Measurements from ENCODE around the gene FRS3.

The FRS3 gene

DNA sequence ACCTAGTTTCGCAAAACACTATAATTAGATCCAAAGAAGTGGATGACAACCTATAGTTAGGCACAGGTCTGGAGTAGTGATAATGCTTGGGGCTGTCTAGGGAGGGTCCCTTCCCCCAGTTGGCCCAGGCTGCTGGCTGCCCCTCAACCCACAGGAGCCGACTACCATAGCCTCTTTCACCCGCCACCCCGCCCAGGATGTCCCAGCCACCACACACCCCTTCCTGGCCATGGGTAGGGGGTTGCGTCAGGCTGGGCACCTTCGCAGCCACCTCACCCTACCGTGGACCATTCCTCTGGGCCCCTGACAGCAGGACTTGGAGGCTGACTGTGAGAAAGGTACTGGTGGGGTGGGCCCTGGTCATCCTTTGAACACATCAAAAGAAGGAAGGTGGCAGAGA, 52.8 kb downstream of the FRS3 start:
- no peak overlapping the region for H3K4me3 ChIP-seq (ENCODE audit: low read depth, low read length)
- no peak for DNase-seq (ENCODE audit: low read depth)
- TF ChIP-seq MYC (IDR thresholded peaks at IDR 0.05; ENCODE audit: low read depth, low read length) (no peak), CTCF (IDR thresholded peaks at IDR 0.05; ENCODE audit: low read depth, low read length) (no peak)
- TF ChIP-seq, protein P1, sequence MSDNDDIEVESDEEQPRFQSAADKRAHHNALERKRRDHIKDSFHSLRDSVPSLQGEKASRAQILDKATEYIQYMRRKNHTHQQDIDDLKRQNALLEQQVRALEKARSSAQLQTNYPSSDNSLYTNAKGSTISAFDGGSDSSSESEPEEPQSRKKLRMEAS (IDR thresholded peaks at IDR 0.05; ENCODE audit: low read depth, low read length), result no peak

DNA sequence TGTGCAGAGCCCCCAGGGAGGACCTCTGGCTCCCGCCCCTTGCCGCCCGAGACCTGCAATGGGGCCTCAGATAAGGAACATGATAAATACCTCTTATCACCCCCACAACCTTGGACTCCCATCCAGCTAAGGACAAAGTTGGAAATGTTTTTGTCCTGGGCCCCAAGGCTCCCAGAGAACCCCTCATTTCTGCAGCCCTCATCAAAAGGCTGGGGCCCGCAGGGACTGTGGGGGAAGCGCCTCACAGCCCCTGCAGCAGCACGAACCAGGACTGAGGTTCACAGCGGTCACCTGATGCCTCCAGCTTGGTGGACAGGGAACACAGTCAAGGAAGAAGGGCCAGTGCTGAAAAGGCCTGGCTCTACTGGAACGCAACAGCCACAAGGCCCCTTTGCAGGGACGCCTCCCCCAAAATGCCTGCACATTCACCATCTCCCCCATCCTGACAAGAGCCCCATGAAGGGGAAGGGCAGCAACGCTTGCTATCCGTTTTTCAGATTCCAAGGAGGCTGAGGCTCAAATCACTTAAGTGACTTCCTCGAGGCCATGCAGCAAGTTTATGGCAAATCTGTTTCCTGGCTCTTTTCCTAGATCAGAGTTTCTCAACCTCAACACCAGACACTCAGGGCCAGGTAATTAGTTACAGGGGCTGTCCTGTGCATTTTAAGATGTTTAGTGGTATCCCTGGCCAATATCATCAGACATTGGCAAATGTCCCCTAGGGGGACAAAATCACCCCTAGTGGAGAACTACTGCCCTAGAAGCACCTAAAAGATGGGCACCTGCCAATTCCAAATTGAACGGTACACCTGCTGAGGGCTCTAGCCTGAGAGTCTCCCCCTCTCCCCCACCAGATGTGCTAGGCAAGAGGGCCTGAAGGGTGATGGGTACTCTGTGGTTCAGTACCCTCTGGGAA, 54.9 kb downstream of the FRS3 start:
- TF ChIP-seq, protein P1 (IDR thresholded peaks at IDR 0.05; ENCODE audit: low read depth, low read length), result no peak
- TF ChIP-seq CTCF (IDR thresholded peaks at IDR 0.05; ENCODE audit: low read depth, low read length), result peak; percentile 4
- no peak overlapping the region for H3K4me3 ChIP-seq (ENCODE audit: low read depth, low read length)
- no peak for DNase-seq (ENCODE audit: low read depth)

DNA sequence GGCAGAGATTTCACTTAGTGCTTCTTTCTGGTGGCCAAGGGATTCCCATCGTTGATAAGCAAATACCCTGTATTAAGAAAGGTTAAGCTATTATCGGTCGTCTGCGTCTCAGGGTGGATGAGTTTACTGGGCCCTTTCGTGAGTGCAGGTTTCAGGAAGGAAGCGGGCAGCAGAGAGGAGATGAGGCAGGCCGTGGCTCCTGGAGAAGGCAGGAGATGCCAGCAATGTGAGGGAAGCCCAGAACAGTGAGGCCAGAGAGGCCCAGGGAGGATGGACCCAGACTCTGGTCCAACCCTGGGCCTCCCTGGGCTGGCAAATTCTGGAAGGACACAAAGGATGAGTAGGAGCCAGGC, 55.5 kb downstream of the FRS3 start:
- H3K4me3 ChIP-seq (ENCODE audit: low read depth, low read length), result no peak overlapping the region
- peak; percentile 38 for DNase-seq (ENCODE audit: low read depth)
- TF ChIP-seq CTCF (IDR thresholded peaks at IDR 0.05; ENCODE audit: low read depth, low read length), result no peak
- TF ChIP-seq, protein P1 (IDR thresholded peaks at IDR 0.05; ENCODE audit: low read depth, low read length), result no peak
- TF ChIP-seq POLR2A (IDR thresholded peaks at IDR 0.05; ENCODE audit: extremely low read depth, insufficient read length), result no peak
- no peak for TF ChIP-seq MYC (IDR thresholded peaks at IDR 0.05; ENCODE audit: low read depth, low read length)

DNA sequence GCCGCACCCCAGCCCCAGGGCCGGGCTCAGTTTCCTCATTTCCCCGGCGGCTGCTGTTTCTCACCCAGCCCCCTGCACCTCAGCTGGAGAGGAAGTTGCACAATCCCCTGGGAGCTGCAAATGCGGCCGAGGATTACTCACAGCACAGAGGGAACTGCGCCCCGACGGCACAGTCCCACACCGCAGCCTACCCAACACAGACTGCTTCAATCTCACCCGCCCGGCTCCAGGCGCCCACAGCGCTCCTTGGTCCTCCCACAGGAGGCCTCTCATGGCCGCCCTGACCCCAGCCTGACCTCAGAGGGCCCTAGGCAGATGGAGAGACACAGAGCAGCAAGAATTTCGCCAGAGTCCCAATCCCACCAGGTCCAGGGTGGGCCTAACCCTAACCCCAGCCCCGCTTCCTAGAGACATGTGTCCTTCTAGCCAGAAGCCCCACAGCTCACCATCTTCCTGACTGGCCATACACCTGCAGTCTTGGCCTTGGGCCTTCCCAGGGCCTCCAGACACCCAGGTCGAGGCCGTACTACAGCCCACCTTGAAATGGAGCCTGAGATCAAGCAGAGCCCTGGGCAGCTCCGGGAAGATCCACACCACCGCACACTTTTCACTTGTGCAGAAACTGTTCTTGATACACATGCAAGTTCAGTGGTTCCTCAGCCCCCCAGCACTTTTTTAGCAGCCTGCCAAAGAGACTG, 56.0 kb downstream of the FRS3 start:
- DNase-seq (ENCODE audit: low read depth), result peak; percentile 99
- no peak overlapping the region for H3K4me3 ChIP-seq (ENCODE audit: low read depth, low read length)
- TF ChIP-seq, protein P1 (IDR thresholded peaks at IDR 0.05; ENCODE audit: low read depth, low read length), result peak; percentile 66
- TF ChIP-seq CTCF (IDR thresholded peaks at IDR 0.05; ENCODE audit: low read depth, low read length) (no peak), POLR2A (IDR thresholded peaks at IDR 0.05; ENCODE audit: extremely low read depth, insufficient read length) (no peak), MYC (IDR thresholded peaks at IDR 0.05; ENCODE audit: low read depth, low read length) (peak; percentile 94)

- H3K4me3 ChIP-seq (ENCODE audit: low read depth, low read length), result no peak overlapping the region
- DNase-seq (ENCODE audit: low read depth), result no peak
- TF ChIP-seq, protein P1 (IDR thresholded peaks at IDR 0.05; ENCODE audit: low read depth, low read length), result no peak
- TF ChIP-seq MYC (IDR thresholded peaks at IDR 0.05; ENCODE audit: low read depth, low read length), result no peak
- TF ChIP-seq POLR2A (IDR thresholded peaks at IDR 0.05; ENCODE audit: extremely low read depth, insufficient read length), result no peak
- no peak for TF ChIP-seq CTCF (IDR thresholded peaks at IDR 0.05; ENCODE audit: low read depth, low read length)
Observed at GRCh38 chr6:41722969-41723529, 56.7 kb downstream of the FRS3 start.
